ENCODE results near the gene SECTM1.

SECTM1 gene

GRCh38 chr17:82277851-82278250 lies 55.7 kb downstream of the SECTM1 start:
- DNase-seq = no peak

- DNase-seq = no peak
These were observed 56.6 kb downstream of the SECTM1 start for GRCh38 chr17:82276938-82277337.

- no peak for DNase-seq
These were observed 58.2 kb downstream of the SECTM1 start for GRCh38 chr17:82275326-82275725.

- no peak for DNase-seq
These were observed 59.2 kb downstream of the SECTM1 start for GRCh38 chr17:82274134-82275020.

GRCh38 chr17:82273327-82274133 lies 60.0 kb downstream of the SECTM1 start, which contains the start of gene CSNK1D:
CSNK1D (minus strand) TSS chr17:82273700; CDS start chr17:82273381, 319 bp downstream.
- peak; percentile 84 for DNase-seq

GRCh38 chr17:82272495-82273326 lies 60.9 kb downstream of the SECTM1 start:
- DNase-seq = no peak

GRCh38 chr17:82271401-82271800 lies 62.2 kb downstream of the SECTM1 start:
- no peak for DNase-seq

Measured in NCI-H1694 (cell line).